SK-N-SH (cell line): ENCODE data around the gene MYH6.

Experiments used
- JUND ChIP-seq: IDR thresholded peaks from 2 replicates; pipeline ENCODE4 v1.4.0; 2012
- POLR2AphosphoS5 ChIP-seq: IDR thresholded peaks from 2 replicates; pipeline ENCODE4 v1.6.1; 2012; ENCODE audit warnings: low read depth, low read length
- RFX5 ChIP-seq: IDR thresholded peaks from 2 replicates; pipeline ENCODE4 v1.6.1; 2012; ENCODE audit warnings: mild to moderate bottlenecking, improper control_type of control experiment, low read length
- TAF1 ChIP-seq: IDR thresholded peaks from 2 replicates; pipeline ENCODE4 v1.6.1; 2012; ENCODE audit warnings: low read depth, mild to moderate bottlenecking, low read length, moderate library complexity, borderline replicate concordance
- TF ChIP-seq, protein P1 (sequence below): fragments of 200-600 bp; sonication (generic); IDR thresholded peaks from 2 replicates; pipeline ENCODE4 v1.6.1; 2017; ENCODE audit warnings: antibody characterized with exemption, mild to moderate bottlenecking, moderate library complexity
- TF ChIP-seq, protein P2 (sequence below): IDR thresholded peaks from 2 replicates; pipeline ENCODE4 v1.4.0; 2012; ENCODE audit warnings: low read depth

DNA sequence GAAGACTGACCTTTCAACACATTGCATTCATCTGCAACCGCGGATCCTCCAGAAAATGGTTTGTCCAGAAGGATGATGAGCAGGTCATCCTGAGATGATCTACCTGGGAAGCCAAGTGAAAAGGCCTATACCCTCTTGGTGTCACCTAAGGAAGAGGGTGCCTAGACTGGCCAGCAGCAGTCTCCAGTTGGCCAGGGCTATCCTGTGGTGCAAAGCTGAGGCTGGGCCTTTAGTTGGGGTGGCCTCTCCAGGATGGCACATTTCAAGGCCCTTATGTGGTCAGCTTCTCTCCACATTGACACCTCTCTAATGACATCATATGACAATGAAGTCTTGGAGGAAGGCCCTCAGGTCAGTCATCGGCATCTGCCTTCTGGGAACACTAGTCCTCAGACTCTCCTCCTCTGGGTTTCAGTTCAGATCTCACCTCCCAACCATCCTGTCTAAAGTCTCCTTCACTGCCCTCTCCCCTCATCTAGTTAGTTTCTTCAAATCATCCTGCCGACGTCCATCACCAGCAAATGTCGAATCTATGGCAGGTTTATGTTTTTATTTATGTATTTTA, 52.1 kb downstream of the MYH6 start:
- TF ChIP-seq, protein P1, sequence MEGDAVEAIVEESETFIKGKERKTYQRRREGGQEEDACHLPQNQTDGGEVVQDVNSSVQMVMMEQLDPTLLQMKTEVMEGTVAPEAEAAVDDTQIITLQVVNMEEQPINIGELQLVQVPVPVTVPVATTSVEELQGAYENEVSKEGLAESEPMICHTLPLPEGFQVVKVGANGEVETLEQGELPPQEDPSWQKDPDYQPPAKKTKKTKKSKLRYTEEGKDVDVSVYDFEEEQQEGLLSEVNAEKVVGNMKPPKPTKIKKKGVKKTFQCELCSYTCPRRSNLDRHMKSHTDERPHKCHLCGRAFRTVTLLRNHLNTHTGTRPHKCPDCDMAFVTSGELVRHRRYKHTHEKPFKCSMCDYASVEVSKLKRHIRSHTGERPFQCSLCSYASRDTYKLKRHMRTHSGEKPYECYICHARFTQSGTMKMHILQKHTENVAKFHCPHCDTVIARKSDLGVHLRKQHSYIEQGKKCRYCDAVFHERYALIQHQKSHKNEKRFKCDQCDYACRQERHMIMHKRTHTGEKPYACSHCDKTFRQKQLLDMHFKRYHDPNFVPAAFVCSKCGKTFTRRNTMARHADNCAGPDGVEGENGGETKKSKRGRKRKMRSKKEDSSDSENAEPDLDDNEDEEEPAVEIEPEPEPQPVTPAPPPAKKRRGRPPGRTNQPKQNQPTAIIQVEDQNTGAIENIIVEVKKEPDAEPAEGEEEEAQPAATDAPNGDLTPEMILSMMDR: no peak
- TF ChIP-seq RFX5 (no peak), TAF1 (no peak), JUND (no peak), POLR2AphosphoS5 (no peak)
- TF ChIP-seq, protein P2, sequence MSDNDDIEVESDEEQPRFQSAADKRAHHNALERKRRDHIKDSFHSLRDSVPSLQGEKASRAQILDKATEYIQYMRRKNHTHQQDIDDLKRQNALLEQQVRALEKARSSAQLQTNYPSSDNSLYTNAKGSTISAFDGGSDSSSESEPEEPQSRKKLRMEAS: no peak
